ENCODE results near the gene ZIC2.

- TF ChIP-seq CTCF (IDR thresholded peaks at IDR 0.05) = no peak
- TF ChIP-seq POLR2A (IDR thresholded peaks at IDR 0.05) = no peak
Measured at GRCh38 chr13:99970651-99971575, 10.7 kb upstream of the ZIC2 start.

Data from lower leg skin (tissue), 3 donors.